ENCODE results near the gene TMEM87A.

- TF ChIP-seq TAF7 (optimal IDR thresholded peaks at IDR 0.05; ENCODE audit: borderline replicate concordance, low read depth, low read length) (no peak), MAX (IDR thresholded peaks at IDR 0.05) (no peak), CTCF (IDR thresholded peaks at IDR 0.05; ENCODE audit: control extremely low read depth in 1 of 3, insufficient read depth in 1 of 3, low read depth in 1 of 3, low read length in 3 of 3) (no peak), POLR2AphosphoS5 (IDR thresholded peaks at IDR 0.05; ENCODE audit: low read depth, low read length) (no peak), SP2 (IDR thresholded peaks at IDR 0.05; ENCODE audit: low read length) (no peak)
These were observed 13.3 kb upstream of the TMEM87A start for GRCh38 chr15:42286445-42287029.
